ENCODE results near the gene SERPINH1.

Gene SERPINH1

DNA sequence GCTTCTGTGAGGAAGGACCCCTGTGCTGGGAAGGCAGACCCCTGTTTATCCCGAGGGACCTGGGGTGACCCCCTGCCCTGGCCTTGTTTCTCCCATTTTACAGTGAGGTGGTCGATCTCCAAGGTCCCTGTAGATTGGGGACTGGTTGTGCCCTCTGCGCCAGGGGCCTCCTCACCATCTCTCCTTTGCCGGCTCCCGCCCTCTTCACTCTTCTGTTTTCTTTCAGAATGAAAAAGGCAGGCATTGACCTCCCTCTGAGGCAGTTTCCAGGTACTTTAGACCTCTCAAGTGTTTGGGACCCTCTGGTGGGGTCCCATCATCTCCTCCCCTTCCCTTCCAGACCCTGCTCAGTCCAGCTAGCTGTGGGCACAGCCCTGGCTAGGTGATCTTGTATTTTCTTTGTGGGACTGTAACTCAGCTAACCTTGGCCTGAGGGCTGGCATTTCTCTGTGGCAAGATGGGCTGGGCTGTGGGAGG is 1.5 kb downstream of the SERPINH1 start:
- H3K4me3 ChIP-seq (ENCODE audit: insufficient read depth, low read depth, low read length), result peak overlapping the region; percentile 81
- peak overlapping the region; percentile 99 for H3K27ac ChIP-seq (ENCODE audit: insufficient read depth, low read depth, low read length, poor library complexity, severe bottlenecking)
- 3% methylated on average over 5 of the region's 5 CpGs for WGBS, 2 experiments
- H3K36me3 ChIP-seq (ENCODE audit: control insufficient read depth, insufficient read depth, low read length), result peaks cover 23% of the 10 kb centered on the region
- no peaks in the 10 kb centered on the region for H3K9me3 ChIP-seq (ENCODE audit: control insufficient read depth, low read length)
- peaks cover 57% of the 10 kb centered on the region for H3K4me1 ChIP-seq (ENCODE audit: control insufficient read depth, insufficient read depth, low read length)
- H3K27me3 ChIP-seq (ENCODE audit: control insufficient read depth, insufficient read depth, low read length, poor library complexity, severe bottlenecking), result no peaks in the 10 kb centered on the region

DNA sequence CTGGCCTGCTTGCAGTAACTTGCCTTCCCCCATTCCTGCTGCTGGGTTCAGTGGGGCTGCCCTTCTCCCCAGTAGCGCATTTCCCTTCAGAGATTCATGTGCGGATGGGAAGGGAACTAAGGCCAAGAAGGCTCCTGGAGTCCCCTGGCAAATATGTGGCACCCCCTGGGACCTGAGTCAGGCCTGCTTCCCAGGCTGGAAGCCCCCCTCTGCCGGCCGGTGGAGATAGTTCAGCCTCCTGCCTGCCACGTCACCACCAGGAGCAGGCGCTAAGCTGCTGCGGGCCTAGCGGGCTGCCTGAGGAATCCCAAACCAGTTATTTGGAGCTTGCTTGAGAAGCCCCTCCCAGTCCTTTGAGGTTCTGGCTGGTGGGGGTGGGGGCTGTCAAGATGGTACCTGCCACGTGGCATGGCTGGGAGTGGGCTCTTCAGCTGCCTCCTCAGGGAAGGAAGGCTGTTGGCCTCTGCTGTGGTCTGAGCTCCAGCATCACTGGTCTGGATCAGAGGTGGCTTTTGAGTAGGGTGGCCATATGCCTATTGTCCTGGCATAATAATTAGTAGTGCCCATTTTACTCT is 2.0 kb downstream of the SERPINH1 start:
- H3K27ac ChIP-seq (ENCODE audit: insufficient read depth, low read depth, low read length, poor library complexity, severe bottlenecking), result peak overlapping the region; percentile 99
- no peaks in the 10 kb centered on the region for H3K9me3 ChIP-seq (ENCODE audit: control insufficient read depth, low read length)
- no peaks in the 10 kb centered on the region for H3K27me3 ChIP-seq (ENCODE audit: control insufficient read depth, insufficient read depth, low read length, poor library complexity, severe bottlenecking)
- H3K36me3 ChIP-seq (ENCODE audit: control insufficient read depth, insufficient read depth, low read length), result peaks cover 28% of the 10 kb centered on the region
- WGBS, 2 experiments, result 5% methylated on average over 9 of the region's 9 CpGs
- peaks cover 52% of the 10 kb centered on the region for H3K4me1 ChIP-seq (ENCODE audit: control insufficient read depth, insufficient read depth, low read length)
- peak overlapping the region; percentile 81 for H3K4me3 ChIP-seq (ENCODE audit: insufficient read depth, low read depth, low read length)

GRCh38 chr11:75565221-75565814 is 3.3 kb downstream of the SERPINH1 start:
- no peaks in the 10 kb centered on the region for H3K27me3 ChIP-seq (ENCODE audit: control insufficient read depth, insufficient read depth, low read length, poor library complexity, severe bottlenecking)
- peaks cover 38% of the 10 kb centered on the region for H3K36me3 ChIP-seq (ENCODE audit: control insufficient read depth, insufficient read depth, low read length)
- 37 to 46% methylated on average over 5 of the region's 5 CpGs for WGBS, 2 experiments
- peak overlapping the region; percentile 81 for H3K4me3 ChIP-seq (ENCODE audit: insufficient read depth, low read depth, low read length)
- H3K27ac ChIP-seq (ENCODE audit: insufficient read depth, low read depth, low read length, poor library complexity, severe bottlenecking), result peak overlapping the region; percentile 53
- peaks cover 40% of the 10 kb centered on the region for H3K4me1 ChIP-seq (ENCODE audit: control insufficient read depth, insufficient read depth, low read length)
- no peaks in the 10 kb centered on the region for H3K9me3 ChIP-seq (ENCODE audit: control insufficient read depth, low read length)

- Histone ChIP-seq H3K27ac (ENCODE audit: insufficient read depth, low read depth, low read length, poor library complexity, severe bottlenecking) (no peak overlapping the region), H3K4me1 (ENCODE audit: control insufficient read depth, insufficient read depth, low read length) (peaks cover 35% of the 10 kb centered on the region), H3K4me3 (ENCODE audit: insufficient read depth, low read depth, low read length) (no peak overlapping the region), H3K9me3 (ENCODE audit: control insufficient read depth, low read length) (no peaks in the 10 kb centered on the region), H3K27me3 (ENCODE audit: control insufficient read depth, insufficient read depth, low read length, poor library complexity, severe bottlenecking) (no peaks in the 10 kb centered on the region), H3K36me3 (ENCODE audit: control insufficient read depth, insufficient read depth, low read length) (peaks cover 46% of the 10 kb centered on the region)
- 95 to 96% methylated on average over 43 of the region's 43 CpGs for WGBS, 2 experiments
These were observed 4.1 kb downstream of the SERPINH1 start for GRCh38 chr11:75565916-75566762.

- H3K4me1 ChIP-seq (ENCODE audit: control insufficient read depth, insufficient read depth, low read length), result peaks cover 29% of the 10 kb centered on the region
- no peak overlapping the region for H3K4me3 ChIP-seq (ENCODE audit: insufficient read depth, low read depth, low read length)
- peaks cover 52% of the 10 kb centered on the region for H3K36me3 ChIP-seq (ENCODE audit: control insufficient read depth, insufficient read depth, low read length)
- 97 to 98% methylated on average over 34 of the region's 34 CpGs for WGBS, 2 experiments
- no peaks in the 10 kb centered on the region for H3K27me3 ChIP-seq (ENCODE audit: control insufficient read depth, insufficient read depth, low read length, poor library complexity, severe bottlenecking)
- no peak overlapping the region for H3K27ac ChIP-seq (ENCODE audit: insufficient read depth, low read depth, low read length, poor library complexity, severe bottlenecking)
- no peaks in the 10 kb centered on the region for H3K9me3 ChIP-seq (ENCODE audit: control insufficient read depth, low read length)
These were observed 4.8 kb downstream of the SERPINH1 start for GRCh38 chr11:75566763-75567279.

GRCh38 chr11:75567971-75568370 is 5.9 kb downstream of the SERPINH1 start:
- Histone ChIP-seq H3K36me3 (ENCODE audit: control insufficient read depth, insufficient read depth, low read length) (peaks cover 60% of the 10 kb centered on the region), H3K27me3 (ENCODE audit: control insufficient read depth, insufficient read depth, low read length, poor library complexity, severe bottlenecking) (no peaks in the 10 kb centered on the region), H3K4me3 (ENCODE audit: insufficient read depth, low read depth, low read length) (no peak overlapping the region), H3K9me3 (ENCODE audit: control insufficient read depth, low read length) (no peaks in the 10 kb centered on the region), H3K4me1 (ENCODE audit: control insufficient read depth, insufficient read depth, low read length) (peaks cover 28% of the 10 kb centered on the region), H3K27ac (ENCODE audit: insufficient read depth, low read depth, low read length, poor library complexity, severe bottlenecking) (no peak overlapping the region)
- 95 to 96% methylated on average over 6 of the region's 6 CpGs for WGBS, 2 experiments

DNA sequence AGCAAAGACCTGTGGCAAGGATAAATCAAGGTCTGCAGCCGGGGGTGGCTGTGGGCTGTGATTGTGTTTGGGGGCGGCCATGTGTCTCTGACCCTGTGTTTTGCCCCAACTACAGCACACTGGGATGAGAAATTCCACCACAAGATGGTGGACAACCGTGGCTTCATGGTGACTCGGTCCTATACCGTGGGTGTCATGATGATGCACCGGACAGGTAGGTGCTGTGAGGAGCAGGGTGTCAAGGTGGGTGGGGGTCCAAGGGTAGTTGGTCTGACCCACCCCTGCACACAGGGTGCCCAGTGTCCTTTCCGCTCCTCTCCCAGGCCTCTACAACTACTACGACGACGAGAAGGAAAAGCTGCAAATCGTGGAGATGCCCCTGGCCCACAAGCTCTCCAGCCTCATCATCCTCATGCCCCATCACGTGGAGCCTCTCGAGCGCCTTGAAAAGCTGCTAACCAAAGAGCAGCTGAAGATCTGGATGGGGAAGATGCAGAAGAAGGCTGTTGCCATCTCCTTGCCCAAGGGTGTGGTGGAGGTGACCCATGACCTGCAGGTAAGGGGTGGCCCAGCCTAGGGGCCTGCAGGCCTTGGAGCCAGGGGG is 6.7 kb downstream of the SERPINH1 start:
- Histone ChIP-seq H3K4me3 (ENCODE audit: insufficient read depth, low read depth, low read length) (no peak overlapping the region), H3K36me3 (ENCODE audit: control insufficient read depth, insufficient read depth, low read length) (peaks cover 65% of the 10 kb centered on the region)
- 92% methylated on average over 14 of the region's 14 CpGs for WGBS, 2 experiments

GRCh38 chr11:75570559-75571139 is 8.6 kb downstream of the SERPINH1 start:
- H3K36me3 ChIP-seq (ENCODE audit: control insufficient read depth, insufficient read depth, low read length), result peaks cover 65% of the 10 kb centered on the region
- no peaks in the 10 kb centered on the region for H3K27me3 ChIP-seq (ENCODE audit: control insufficient read depth, insufficient read depth, low read length, poor library complexity, severe bottlenecking)
- peaks cover 7% of the 10 kb centered on the region for H3K4me1 ChIP-seq (ENCODE audit: control insufficient read depth, insufficient read depth, low read length)
- no peak overlapping the region for H3K27ac ChIP-seq (ENCODE audit: insufficient read depth, low read depth, low read length, poor library complexity, severe bottlenecking)
- 91 to 92% methylated on average over 9 of the region's 9 CpGs for WGBS, 2 experiments
- no peaks in the 10 kb centered on the region for H3K9me3 ChIP-seq (ENCODE audit: control insufficient read depth, low read length)
- no peak overlapping the region for H3K4me3 ChIP-seq (ENCODE audit: insufficient read depth, low read depth, low read length)

More for the DNA sequence above, 6.7 kb downstream of the SERPINH1 start:
- no peaks in the 10 kb centered on the region for H3K27me3 ChIP-seq (ENCODE audit: control insufficient read depth, insufficient read depth, low read length, poor library complexity, severe bottlenecking)
- H3K4me1 ChIP-seq (ENCODE audit: control insufficient read depth, insufficient read depth, low read length), result peaks cover 25% of the 10 kb centered on the region
- no peaks in the 10 kb centered on the region for H3K9me3 ChIP-seq (ENCODE audit: control insufficient read depth, low read length)
- H3K27ac ChIP-seq (ENCODE audit: insufficient read depth, low read depth, low read length, poor library complexity, severe bottlenecking), result no peak overlapping the region

DNA sequence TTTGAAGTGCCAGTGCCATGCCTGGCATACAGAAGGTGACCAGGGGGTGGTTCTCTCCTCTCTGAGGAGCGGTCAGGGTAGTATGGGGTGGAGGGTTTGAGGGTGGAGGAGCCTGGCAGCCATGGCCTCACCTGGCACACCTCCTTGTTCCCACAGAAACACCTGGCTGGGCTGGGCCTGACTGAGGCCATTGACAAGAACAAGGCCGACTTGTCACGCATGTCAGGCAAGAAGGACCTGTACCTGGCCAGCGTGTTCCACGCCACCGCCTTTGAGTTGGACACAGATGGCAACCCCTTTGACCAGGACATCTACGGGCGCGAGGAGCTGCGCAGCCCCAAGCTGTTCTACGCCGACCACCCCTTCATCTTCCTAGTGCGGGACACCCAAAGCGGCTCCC is 9.6 kb downstream of the SERPINH1 start:
- Histone ChIP-seq H3K9me3 (ENCODE audit: control insufficient read depth, low read length) (no peaks in the 10 kb centered on the region), H3K36me3 (ENCODE audit: control insufficient read depth, insufficient read depth, low read length) (peaks cover 61% of the 10 kb centered on the region), H3K4me1 (ENCODE audit: control insufficient read depth, insufficient read depth, low read length) (no peaks in the 10 kb centered on the region), H3K27me3 (ENCODE audit: control insufficient read depth, insufficient read depth, low read length, poor library complexity, severe bottlenecking) (no peaks in the 10 kb centered on the region), H3K4me3 (ENCODE audit: insufficient read depth, low read depth, low read length) (no peak overlapping the region), H3K27ac (ENCODE audit: insufficient read depth, low read depth, low read length, poor library complexity, severe bottlenecking) (no peak overlapping the region)
- WGBS, 2 experiments, result 92 to 94% methylated on average over 14 of the region's 14 CpGs

Measured in ectodermal cell (in vitro differentiated cells).